Fibroblast of lung (primary cell): ENCODE measurements around the gene FNBP1L. TPM values are rescaled to one million over a fixed set of nuclear protein-coding genes. Genes with fewer than 3 reads are reported as not detected.

ENCODE experiments used
- DNase-seq, 2 donors: peaks; one replicate each; pipeline versions ENCODE4 v3.0.0 to v3.0.0-alpha.2; 2010; ENCODE audit warnings: low read depth in 2 of 2
- H2AFZ ChIP-seq: 2 replicates; pipeline ENCODE4 v1.5.1; 2012; ENCODE audit warnings: low read length, control low read depth, inconsistent platforms
- H3K27ac ChIP-seq: 2 replicates; pipeline ENCODE4 v1.5.1; 2011; ENCODE audit warnings: low read length, control low read depth; ENCODE audit not compliant: insufficient read depth
- H3K27me3 ChIP-seq: 2 replicates; pipeline ENCODE4 v1.5.1; 2011; ENCODE audit warnings: mild to moderate bottlenecking, low read length; ENCODE audit not compliant: control insufficient read depth, insufficient read depth
- H3K36me3 ChIP-seq: 2 replicates; pipeline ENCODE4 v1.5.1; 2011; ENCODE audit warnings: low read length; ENCODE audit not compliant: control insufficient read depth, insufficient read depth
- H3K4me1 ChIP-seq: 2 replicates; pipeline ENCODE4 v1.5.1; 2011; ENCODE audit warnings: low read length; ENCODE audit not compliant: control insufficient read depth, insufficient read depth; ENCODE audit errors: extremely low read depth
- H3K4me2 ChIP-seq: 2 replicates; pipeline ENCODE4 v1.5.1; 2011; ENCODE audit warnings: low read length, control low read depth; ENCODE audit not compliant: insufficient read depth; ENCODE audit errors: extremely low read depth
- H3K4me3 ChIP-seq, 4 experiments: fragments of 200-600 bp in 1 of 4; sonication (generic) in 1 of 4; replicated peaks in 1 of 4; 2 replicates each; pipeline ENCODE4 v1.5.1; 2011 to 2016; ENCODE audit warnings: low read length in 4 of 4, low read depth in 3 of 4, mild to moderate bottlenecking in 3 of 4, control low read depth in 2 of 4, inconsistent platforms in 1 of 4, mixed read lengths in 1 of 4; ENCODE audit not compliant: insufficient read depth in 1 of 4; ENCODE audit errors: control extremely low read depth in 1 of 4
- H3K79me2 ChIP-seq: 2 replicates; pipeline ENCODE4 v1.5.1; 2012; ENCODE audit warnings: mild to moderate bottlenecking, low read length, inconsistent platforms; ENCODE audit not compliant: control insufficient read depth, insufficient read depth
- H3K9ac ChIP-seq: 2 replicates; pipeline ENCODE4 v1.5.1; 2011; ENCODE audit warnings: mild to moderate bottlenecking, low read length, control low read depth; ENCODE audit not compliant: insufficient read depth
- H3K9me3 ChIP-seq: 2 replicates; pipeline ENCODE4 v1.5.1; 2012; ENCODE audit warnings: low read depth, low read length; ENCODE audit not compliant: control insufficient read depth, insufficient read depth
- H4K20me1 ChIP-seq: 2 replicates; pipeline ENCODE4 v1.5.1; 2011; ENCODE audit warnings: low read length; ENCODE audit not compliant: control insufficient read depth, insufficient read depth; ENCODE audit errors: extremely low read depth
- CTCF ChIP-seq, 2 donors: IDR thresholded peaks in 1 of 2; conservative IDR thresholded peaks in 1 of 2; 1 replicate in 1 of 2; 2 replicates in 1 of 2; pipeline ENCODE4 v1.5.1; 2011 to 2012; ENCODE audit warnings: low read length in 2 of 2, control low read depth in 1 of 2, inconsistent platforms in 1 of 2, low read depth in 1 of 2, mild to moderate bottlenecking in 1 of 2
- EZH2 ChIP-seq: IDR thresholded peaks from 2 replicates; pipeline ENCODE4 v1.5.1; 2012; ENCODE audit warnings: low read length, control low read depth, mild to moderate bottlenecking; ENCODE audit errors: missing control alignments
- polyA plus RNA-seq, 2 donors: library from polyadenylated mRNA; depleted of rRNA in 1 of 2; stranded (reverse) in 1 of 2; unstranded in 1 of 2; fragments of >200 nt; gene quantifications; 2 replicates each; pipeline ENCODE4 v1.2.1, GENCODE V29; 2011 to 2012; ENCODE audit warnings: missing spikeins in 1 of 2
- total RNA-seq: library from RNA; depleted of rRNA; stranded (reverse); fragments of >200 nt; gene quantifications from 2 replicates; pipeline ENCODE4 v1.2.1, GENCODE V29; 2014

FNBP1L gene
- total and polyA plus RNA-seq, 2 donors (not counting 1 experiment from before 2014, with no cell fraction given) = 3.0 to 4.1 TPM

DNA sequence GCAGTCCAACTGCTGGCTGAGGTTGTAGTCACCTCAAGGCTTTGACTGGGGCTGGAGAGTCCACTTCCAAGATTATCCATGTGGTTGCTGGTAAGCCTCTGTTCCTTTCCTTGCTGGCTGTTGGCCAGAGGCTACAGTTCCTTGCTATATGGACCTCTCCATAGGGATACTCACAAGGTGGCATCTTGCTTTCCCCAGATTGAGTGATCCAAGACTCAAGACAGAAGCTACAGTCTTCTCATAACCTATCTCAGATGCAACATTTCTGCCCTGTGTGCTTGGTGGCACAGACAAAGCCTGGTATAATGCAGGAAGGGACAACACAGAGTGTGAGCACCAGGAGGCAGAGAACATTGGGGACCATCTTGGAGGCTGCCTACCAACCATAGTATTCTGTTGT lies 111.8 kb downstream of the FNBP1L start:
- H3K27me3 ChIP-seq = no peaks in the 10 kb centered on the region
- no peaks in the 10 kb centered on the region for H3K4me1 ChIP-seq
- no peak overlapping the region for H3K9ac ChIP-seq
- H3K9me3 ChIP-seq = no peaks in the 10 kb centered on the region
- no peak for DNase-seq
- H3K79me2 ChIP-seq = no peaks in the 10 kb centered on the region
- H2AFZ ChIP-seq = no peak overlapping the region
- no peaks in the 10 kb centered on the region for H4K20me1 ChIP-seq
- H3K27ac ChIP-seq = no peak overlapping the region
- no peak for TF ChIP-seq EZH2
- TF ChIP-seq CTCF (conservative IDR thresholded peaks at IDR 0.05 in 1 of 2, IDR thresholded peaks at IDR 0.05 in 1 of 2; ENCODE audit: low read depth in 1 of 2, low read length in 2 of 2) = no peak
- H3K4me3 ChIP-seq = no peak overlapping the region
- peaks cover 7% of the 10 kb centered on the region for H3K36me3 ChIP-seq
- H3K4me2 ChIP-seq = no peak overlapping the region

GRCh38 chr1:93565496-93566206 lies 117.7 kb downstream of the FNBP1L start:
- no peaks in the 10 kb centered on the region for H3K9me3 ChIP-seq
- H3K4me3 ChIP-seq = no peak overlapping the region
- peak overlapping the region; percentile 50 for H3K27ac ChIP-seq
- no peak overlapping the region for H3K9ac ChIP-seq
- no peaks in the 10 kb centered on the region for H4K20me1 ChIP-seq
- no peaks in the 10 kb centered on the region for H3K27me3 ChIP-seq
- H3K4me2 ChIP-seq = no peak overlapping the region
- H3K36me3 ChIP-seq = peaks cover 14% of the 10 kb centered on the region
- peak in 1 of 2 donors; percentile 91 for DNase-seq
- H2AFZ ChIP-seq = no peak overlapping the region
- no peaks in the 10 kb centered on the region for H3K79me2 ChIP-seq
- H3K4me1 ChIP-seq = peaks cover 7% of the 10 kb centered on the region
- TF ChIP-seq CTCF (conservative IDR thresholded peaks at IDR 0.05 in 1 of 2, IDR thresholded peaks at IDR 0.05 in 1 of 2; ENCODE audit: low read depth in 1 of 2, low read length in 2 of 2) (no peak), EZH2 (no peak)

DNA sequence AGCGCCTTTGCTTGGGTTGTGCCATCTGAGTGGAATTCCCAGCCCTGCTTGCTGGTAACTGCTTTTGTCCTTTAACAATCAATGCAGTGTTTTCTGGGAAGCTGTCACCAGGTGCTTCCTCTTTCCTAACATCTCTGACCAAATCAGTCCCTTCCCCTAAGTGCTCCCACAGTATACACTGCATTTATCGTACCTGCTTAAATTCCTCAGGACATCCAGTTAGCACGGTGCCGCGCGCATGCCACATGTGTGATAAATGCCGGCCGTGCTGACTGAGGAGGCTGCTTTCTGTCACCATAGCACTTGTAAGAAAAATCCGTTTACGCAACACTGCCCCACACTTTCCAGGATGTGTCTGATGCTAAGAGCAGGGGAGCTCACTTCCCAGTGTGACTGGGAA lies 118.3 kb downstream of the FNBP1L start:
- peak in 1 of 2 donors; percentile 31 for DNase-seq
- Histone ChIP-seq H3K4me2 (no peak overlapping the region), H3K27ac (peak overlapping the region; percentile 50), H3K79me2 (no peaks in the 10 kb centered on the region), H3K27me3 (no peaks in the 10 kb centered on the region), H3K4me3 (no peak overlapping the region), H2AFZ (no peak overlapping the region), H4K20me1 (no peaks in the 10 kb centered on the region), H3K9ac (no peak overlapping the region), H3K36me3 (peaks cover 14% of the 10 kb centered on the region), H3K4me1 (peaks cover 7% of the 10 kb centered on the region), H3K9me3 (no peaks in the 10 kb centered on the region)
- TF ChIP-seq CTCF (conservative IDR thresholded peaks at IDR 0.05 in 1 of 2, IDR thresholded peaks at IDR 0.05 in 1 of 2; ENCODE audit: low read depth in 1 of 2, low read length in 2 of 2) (no peak), EZH2 (no peak)
